Mesodermal cell (in vitro differentiated cells): Measurements from ENCODE around the gene HSFX3.
"Not testable (repeated sequence)": the region's sequence is repeated elsewhere in the genome, so short reads cannot be mapped to it uniquely, and the experiment has no call there.

Experiments
- H3K27ac ChIP-seq: 2 replicates; pipeline ENCODE4 v1.7.0; 2013; ENCODE audit warnings: mild to moderate bottlenecking, low read depth, low read length, moderate library complexity; ENCODE audit not compliant: severe bottlenecking
- H3K36me3 ChIP-seq: 2 replicates; pipeline ENCODE4 v1.7.1; 2013; ENCODE audit warnings: mild to moderate bottlenecking, low read length, moderate library complexity; ENCODE audit not compliant: control insufficient read depth, insufficient read depth
- H3K4me1 ChIP-seq: one replicate; pipeline ENCODE4 v1.7.1; 2013; ENCODE audit warnings: mild to moderate bottlenecking, low read length; ENCODE audit not compliant: insufficient read depth, control insufficient read depth, poor library complexity, severe bottlenecking
- H3K4me3 ChIP-seq: 2 replicates; pipeline ENCODE4 v1.7.0; 2013; ENCODE audit warnings: low read length, control low read depth, mild to moderate bottlenecking; ENCODE audit not compliant: insufficient read depth, poor library complexity, severe bottlenecking; ENCODE audit errors: extremely low read depth
- H3K9me3 ChIP-seq: 2 replicates; pipeline ENCODE4 v1.7.1; 2013; ENCODE audit warnings: mild to moderate bottlenecking, low read length, moderate library complexity; ENCODE audit not compliant: control insufficient read depth
- WGBS, 2 experiments: methylation state at CpG; one replicate each; pipeline ENCODE4 v1.1.5; 2013; ENCODE audit warnings: missing lambda C conversion rate in 2 of 2; ENCODE audit not compliant: insufficient coverage in 2 of 2; 5-methylcytosine and 5-hydroxymethylcytosine counted together

Gene HSFX3

GRCh38 chrX:149504226-149504914 is 45.4 kb downstream of the HSFX3 start:
- WGBS, 2 experiments, result 51 to 53% methylated on average over 5 to 7 of the region's 10 CpGs
- Histone ChIP-seq H3K4me1 (peaks cover 14% of the 10 kb centered on the region), H3K36me3 (peaks cover 36% of the 10 kb centered on the region), H3K27ac (peak overlapping the region; percentile 90), H3K4me3 (peak overlapping the region; percentile 52), H3K9me3 (no peaks in the 10 kb centered on the region)

GRCh38 chrX:149503446-149503845 is 46.3 kb downstream of the HSFX3 start:
- not testable (repeated sequence) for H3K9me3 ChIP-seq, H3K4me3 ChIP-seq
- WGBS, 2 experiments, result no CpG with 5 or more reads among the region's 10 CpGs
- Histone ChIP-seq H3K4me1 (peaks cover 14% of the 10 kb centered on the region), H3K27ac (peak overlapping the region; percentile 74), H3K36me3 (peaks cover 45% of the 10 kb centered on the region)

- WGBS, 2 experiments, result no CpG with 5 or more reads among the region's 5 CpGs
- H3K4me1 ChIP-seq, result peaks cover 14% of the 10 kb centered on the region
- peak overlapping the region; percentile 69 for H3K27ac ChIP-seq
- not testable (repeated sequence) for H3K9me3 ChIP-seq, H3K4me3 ChIP-seq
- H3K36me3 ChIP-seq, result peaks cover 50% of the 10 kb centered on the region
Measured at GRCh38 chrX:149502923-149503322, 46.8 kb downstream of the HSFX3 start.

GRCh38 chrX:149499766-149500165 is 50.0 kb downstream of the HSFX3 start:
- Histone ChIP-seq H3K4me1 (peaks cover 9% of the 10 kb centered on the region), H3K4me3 (no peak overlapping the region), H3K27ac (no peak overlapping the region), H3K9me3 (no peaks in the 10 kb centered on the region), H3K36me3 (peaks cover 81% of the 10 kb centered on the region)
- 100% methylated on average over 2 of the region's 5 CpGs; no CpG with 5 or more reads in 1 of the 2 experiments for WGBS, 2 experiments

GRCh38 chrX:149498767-149499166 is 51.0 kb downstream of the HSFX3 start:
- H3K36me3 ChIP-seq, result peaks cover 91% of the 10 kb centered on the region
- WGBS, 2 experiments, result 80 to 100% methylated on average over 1 of the region's 4 CpGs
- H3K4me1 ChIP-seq, result peaks cover 6% of the 10 kb centered on the region
- H3K27ac ChIP-seq, result no peak overlapping the region
- H3K9me3 ChIP-seq, result no peaks in the 10 kb centered on the region
- no peak overlapping the region for H3K4me3 ChIP-seq
